Measurements from ENCODE around the gene ANTXR1.

- TF ChIP-seq CTCF (IDR thresholded peaks at IDR 0.05; ENCODE audit: poor library complexity) (no peak), EZH2phosphoT487 (IDR thresholded peaks at IDR 0.05; ENCODE audit: low read depth, severe bottlenecking, unreplicated experiment) (no peak)
Measured at GRCh38 chr2:69253112-69253511, 240.1 kb downstream of the ANTXR1 start.

Measured in hepatocyte (in vitro differentiated cells).